GM18508 (cell line): ENCODE measurements around the gene APBA1.
"Not testable (repeated sequence)": the region's sequence is repeated elsewhere in the genome, so short reads cannot be mapped to it uniquely, and the experiment has no call there.

Experiments used
- ATAC-seq: cut with Tn5 transposase; IDR thresholded peaks from one replicate; pipeline ENCODE4 v1.9.1; 2021; ENCODE audit warnings: moderate number of reproducible peaks; ENCODE audit not compliant: insufficient read depth, unreplicated experiment

The APBA1 gene

GRCh38 chr9:69611221-69611620 lies 61.0 kb downstream of the APBA1 start:
- no peak for ATAC-seq

DNA sequence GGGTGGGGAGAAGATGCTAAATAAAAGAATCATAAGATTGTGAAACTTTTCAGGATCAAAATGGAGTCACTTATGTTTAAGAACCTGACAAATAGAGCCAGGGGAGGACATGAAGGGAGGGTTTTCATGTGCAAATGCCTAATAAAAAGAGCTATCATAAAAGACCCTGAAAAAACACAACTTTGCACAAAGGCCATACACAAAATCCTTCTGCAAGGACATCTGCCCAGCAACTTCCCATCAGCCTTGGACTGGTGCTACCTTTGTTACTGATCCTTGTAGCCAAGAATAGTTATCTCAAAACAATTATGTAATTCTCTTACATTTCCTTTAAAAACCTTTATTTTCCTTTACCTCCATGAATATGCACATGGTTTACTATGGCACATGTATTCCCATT lies 63.0 kb downstream of the APBA1 start:
- no peak for ATAC-seq

DNA sequence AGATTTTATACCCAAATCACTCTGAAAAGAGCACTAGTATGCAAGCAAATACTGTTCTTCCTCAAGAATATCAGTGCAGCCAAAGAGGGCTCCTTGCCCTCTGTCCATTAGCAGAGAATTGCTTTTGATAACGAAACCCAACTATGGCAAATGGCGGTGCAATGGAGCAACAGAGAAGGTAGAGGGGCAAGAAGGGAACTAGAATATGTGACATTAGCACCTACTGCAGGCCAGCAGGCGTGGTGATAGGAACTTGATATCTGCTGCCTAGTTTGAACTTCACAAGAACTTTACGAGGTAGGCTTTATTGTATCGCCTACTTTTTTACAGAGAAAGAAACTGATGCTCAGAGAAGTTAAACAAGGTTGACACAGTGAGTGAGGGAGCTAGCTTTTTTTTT lies 66.1 kb downstream of the APBA1 start:
- no peak for ATAC-seq

DNA sequence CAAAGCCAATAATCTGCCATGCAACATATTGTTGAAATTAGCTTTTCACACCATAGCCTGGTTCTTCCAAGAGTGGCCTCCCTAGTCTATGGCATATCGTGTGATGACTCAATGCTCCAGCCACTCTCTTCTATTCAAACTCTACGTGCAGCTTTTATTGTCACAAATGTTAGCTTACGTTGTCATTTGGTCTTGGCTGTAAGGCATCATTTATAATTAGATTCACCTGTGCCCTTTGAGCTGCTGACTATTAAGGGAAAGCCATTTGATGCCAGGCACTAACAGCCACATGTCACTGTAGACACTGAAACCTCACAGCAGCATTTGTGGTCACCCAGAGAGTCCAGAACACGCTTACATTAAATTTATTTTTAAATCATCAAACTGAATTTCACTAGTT lies 66.8 kb downstream of the APBA1 start:
- no peak for ATAC-seq

GRCh38 chr9:69604568-69605219 lies 67.5 kb downstream of the APBA1 start:
- no peak for ATAC-seq

- no peak for ATAC-seq
Measured at GRCh38 chr9:69603656-69604055, 68.5 kb downstream of the APBA1 start.

DNA sequence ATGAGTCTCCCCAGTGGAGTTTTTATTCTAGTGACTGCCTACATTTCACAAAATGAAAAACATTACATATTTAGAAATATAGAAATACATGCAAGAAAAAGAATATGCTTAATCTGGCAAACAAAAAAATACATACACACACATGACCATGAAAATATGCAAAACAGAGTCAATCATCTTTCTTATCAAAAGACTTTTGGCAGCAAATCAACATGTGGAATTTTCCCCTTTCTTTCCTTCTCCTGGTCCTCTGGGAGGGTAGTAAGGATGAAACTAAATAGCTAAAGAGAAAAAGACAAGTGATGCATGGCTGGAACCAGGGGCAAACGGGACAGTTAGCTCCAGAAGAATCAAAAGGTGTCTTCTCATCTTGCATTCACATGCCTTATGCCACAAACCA lies 69.4 kb downstream of the APBA1 start:
- no peak for ATAC-seq

DNA sequence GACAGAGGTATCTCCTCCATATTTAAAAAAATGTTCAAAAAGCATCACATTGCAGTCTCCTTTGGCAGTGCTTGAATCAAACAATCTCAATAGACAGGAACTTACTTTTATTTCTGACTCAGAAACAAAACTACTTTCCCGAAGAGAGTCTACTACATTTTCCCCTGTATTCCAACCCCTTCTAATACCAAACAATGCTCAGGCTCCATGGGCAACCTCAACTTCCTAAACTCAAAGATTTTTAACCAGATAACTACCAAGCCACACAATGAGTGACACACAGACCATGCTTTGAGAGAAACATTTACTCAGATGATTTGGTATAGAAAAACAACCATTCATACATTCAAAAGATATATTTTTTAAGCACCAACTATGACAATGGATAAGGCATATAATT lies 70.5 kb downstream of the APBA1 start:
- no peak for ATAC-seq

- ATAC-seq, result no peak
Measured at GRCh38 chr9:69600314-69601047, 71.7 kb downstream of the APBA1 start.

- no peak for ATAC-seq
Measured at GRCh38 chr9:69599232-69599971, 72.8 kb downstream of the APBA1 start.

DNA sequence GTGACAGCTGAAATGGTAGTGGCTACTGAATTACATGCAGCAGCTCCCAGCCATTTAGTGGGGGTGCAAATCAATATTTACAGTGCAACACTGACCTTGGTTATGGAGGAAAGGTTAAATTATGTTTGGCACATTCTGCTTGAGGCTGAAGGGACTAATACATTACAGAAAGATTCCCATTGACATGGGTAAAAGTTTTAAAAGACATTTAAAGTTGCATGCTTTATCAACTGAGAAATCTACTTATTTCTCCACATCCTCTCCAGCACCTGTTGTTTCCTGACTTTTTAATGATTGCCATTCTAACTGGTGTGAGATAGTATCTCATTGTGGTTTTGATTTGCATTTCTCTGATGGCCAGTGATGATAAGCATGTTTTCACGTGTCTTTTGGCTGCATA lies 75.3 kb downstream of the APBA1 start:
- ATAC-seq, result not testable (repeated sequence)

- ATAC-seq, result no peak
Measured at GRCh38 chr9:69594180-69594579, 78.0 kb downstream of the APBA1 start.

- ATAC-seq, result no peak
Measured at GRCh38 chr9:69593756-69594155, 78.4 kb downstream of the APBA1 start.

- ATAC-seq, result no peak
Measured at GRCh38 chr9:69593301-69593700, 78.9 kb downstream of the APBA1 start.

DNA sequence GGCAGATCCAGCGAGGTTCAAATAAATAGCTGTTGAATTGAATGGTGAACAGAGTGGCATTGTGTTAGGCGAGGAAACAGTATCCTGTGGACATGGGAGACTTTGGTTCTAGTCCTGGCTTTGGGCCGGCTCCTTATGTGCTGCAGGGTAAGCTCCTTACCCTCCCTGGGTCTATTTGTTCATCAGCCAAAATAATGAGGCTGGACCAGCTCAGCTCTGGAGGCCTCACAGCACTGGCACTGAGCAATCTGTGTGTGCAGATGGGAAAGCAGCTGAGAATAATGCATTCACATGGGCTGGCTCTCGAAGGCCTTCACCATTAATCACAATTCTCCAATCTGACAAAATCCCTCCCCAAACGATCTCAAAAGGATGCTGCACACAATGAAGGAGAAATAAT lies 81.9 kb downstream of the APBA1 start:
- no peak for ATAC-seq

GRCh38 chr9:69589156-69589555 lies 83.0 kb downstream of the APBA1 start:
- no peak for ATAC-seq

- ATAC-seq, result no peak
Measured at GRCh38 chr9:69585571-69585970, 86.6 kb downstream of the APBA1 start.

DNA sequence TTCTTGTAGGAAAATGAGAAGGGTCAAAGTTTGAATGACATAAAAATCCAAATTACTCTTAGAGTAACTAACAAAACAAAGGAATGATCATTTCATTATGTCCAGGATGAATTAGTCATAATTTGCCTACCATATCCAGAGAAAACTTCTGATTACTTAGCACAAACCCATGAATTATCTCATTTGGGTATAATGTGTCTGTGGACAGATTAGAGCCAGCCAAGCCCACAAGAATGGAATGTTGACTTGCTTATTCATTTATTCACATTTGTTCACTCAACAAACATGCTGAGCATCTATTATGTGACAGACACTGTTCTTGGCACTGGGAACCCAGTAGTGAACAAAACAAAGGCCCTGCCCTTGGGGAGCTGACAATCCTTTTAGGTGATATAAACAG lies 87.4 kb downstream of the APBA1 start:
- ATAC-seq, result no peak

DNA sequence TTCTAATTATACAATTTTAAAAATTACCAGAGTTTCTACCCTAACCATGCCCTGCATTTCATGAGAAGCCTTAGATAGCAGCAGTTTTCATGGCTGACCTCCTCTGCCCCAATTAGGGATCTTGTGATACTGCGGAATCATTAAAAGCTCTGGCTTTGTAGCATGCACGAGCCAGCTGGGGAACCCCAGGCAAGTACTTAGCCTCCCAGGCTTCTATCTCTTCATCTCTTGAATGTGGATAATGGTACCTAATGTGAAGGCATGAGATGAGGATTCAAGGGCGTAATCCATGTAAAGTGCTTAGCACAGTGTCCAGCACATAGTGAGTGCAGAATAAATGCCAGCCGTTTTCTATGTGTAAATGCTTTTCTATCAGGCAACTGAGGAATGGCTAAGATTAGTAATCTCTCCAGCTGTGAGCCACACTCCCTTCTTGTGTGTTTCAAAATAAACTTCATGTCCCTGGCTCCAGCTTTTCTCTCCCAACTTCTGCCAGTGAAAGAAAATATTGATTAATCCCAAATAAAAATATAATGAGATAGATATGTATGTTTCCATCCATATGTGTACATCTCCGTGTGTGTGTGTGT lies 88.4 kb downstream of the APBA1 start:
- ATAC-seq, result no peak

GRCh38 chr9:69582544-69583297 lies 89.5 kb downstream of the APBA1 start:
- no peak for ATAC-seq
